Right kidney (tissue), 1 donor: ENCODE results near the gene PLPP6.

Source experiments
- DNase-seq: peaks from one replicate; pipeline ENCODE4 v3.0.0-alpha.2; 2016

Gene PLPP6

GRCh38 chr9:4691795-4692194 lies 29.7 kb downstream of the PLPP6 start:
- no peak for DNase-seq

GRCh38 chr9:4700091-4700490 lies 38.0 kb downstream of the PLPP6 start:
- no peak for DNase-seq

- DNase-seq: no peak
Measured at GRCh38 chr9:4700932-4701331, 38.8 kb downstream of the PLPP6 start.

GRCh38 chr9:4701526-4701925 lies 39.4 kb downstream of the PLPP6 start:
- DNase-seq: no peak

GRCh38 chr9:4704129-4704528 lies 42.0 kb downstream of the PLPP6 start:
- no peak for DNase-seq

GRCh38 chr9:4706021-4706420 lies 43.9 kb downstream of the PLPP6 start:
- no peak for DNase-seq

- no peak for DNase-seq
Measured at GRCh38 chr9:4706971-4707622, 45.0 kb downstream of the PLPP6 start.

- DNase-seq: no peak
Measured at GRCh38 chr9:4709380-4709779, 47.3 kb downstream of the PLPP6 start.

- no peak for DNase-seq
Measured at GRCh38 chr9:4713849-4714248, 51.8 kb downstream of the PLPP6 start.

- DNase-seq: no peak
Measured at GRCh38 chr9:4714266-4715016, 52.3 kb downstream of the PLPP6 start.
